SK-N-SH (cell line): Measurements from ENCODE around the gene MAT2A. TPM values are rescaled to one million over a fixed set of nuclear protein-coding genes. Genes with fewer than 3 reads are reported as not detected.
"Not testable (repeated sequence)": the region's sequence is repeated elsewhere in the genome, so short reads cannot be mapped to it uniquely, and the experiment has no call there.

Experiments used
- CTCF ChIA-PET: fragments of 300-600, 350-600 bp; formaldehyde crosslinking; extraction: SDS; loops from one replicate; lab custom pipeline; 2021; lab: Yijun Ruan, JAX
- POLR2A ChIA-PET: fragments of 350-600 bp; sonication (Branson Sonifier 250); formaldehyde crosslinking; extraction: SDS; loops from one replicate; lab custom pipeline; 2020; ENCODE audit warnings: antibody characterized with exemption, inconsistent platforms; lab: Yijun Ruan, JAX
- DNase-seq: peaks from one replicate; pipeline ENCODE4 v3.0.0; 2012
- H2AFZ ChIP-seq: fragments of 200-600 bp; sonication (generic); 2 replicates; pipeline ENCODE4 v1.8.1; 2016; ENCODE audit warnings: antibody characterized with exemption, mild to moderate bottlenecking, low read depth
- H3F3A ChIP-seq: fragments of 200-600 bp; sonication (generic); replicated peaks from 2 replicates; pipeline ENCODE3; 2016; ENCODE audit warnings: antibody characterized with exemption, mild to moderate bottlenecking; ENCODE audit not compliant: insufficient read depth
- H3K27ac ChIP-seq, 2 experiments: fragments of 200-500 bp in 1 of 2; fragments of 200-600 bp in 1 of 2; sonication (Bioruptor generic) in 1 of 2; sonication (generic), shearing (Covaris generic) in 1 of 2; 2 replicates each; pipeline versions ENCODE4 v1.5.1 to v1.6.1; 2014 to 2016; ENCODE audit warnings: low read depth in 2 of 2, inconsistent platforms in 1 of 2, low read length in 1 of 2, mild to moderate bottlenecking in 1 of 2, mixed read lengths in 1 of 2
- H3K27me3 ChIP-seq: fragments of 200-600 bp; sonication (generic), shearing (Covaris generic); 2 replicates; pipeline ENCODE4 v1.6.1; 2016; ENCODE audit warnings: mixed run types; ENCODE audit not compliant: insufficient read depth
- H3K36me3 ChIP-seq, 2 experiments: fragments of 200-500 bp in 1 of 2; fragments of 200-600 bp in 1 of 2; sonication (Bioruptor generic) in 1 of 2; sonication (generic) in 1 of 2; replicated peaks in 1 of 2; 2 replicates each; pipeline versions ENCODE3 to v1.5.1; 2014 to 2016; ENCODE audit warnings: low read length in 1 of 2, mild to moderate bottlenecking in 1 of 2; ENCODE audit not compliant: insufficient read depth in 2 of 2, control insufficient read depth in 1 of 2
- H3K4me1 ChIP-seq, 2 experiments: fragments of 200-500 bp in 1 of 2; fragments of 200-600 bp in 1 of 2; sonication (Bioruptor generic) in 1 of 2; sonication (generic), shearing (Covaris generic) in 1 of 2; 2 replicates each; pipeline versions ENCODE4 v1.5.1 to v1.6.1; 2014 to 2016; ENCODE audit warnings: low read depth in 1 of 2, low read length in 1 of 2, mixed run types in 1 of 2; ENCODE audit not compliant: insufficient read depth in 2 of 2, control insufficient read depth in 1 of 2
- H3K4me2 ChIP-seq: fragments of 200-600 bp; sonication (generic), shearing (Covaris generic); 2 replicates; pipeline ENCODE4 v1.6.1; 2017; ENCODE audit warnings: mixed run types
- H3K4me3 ChIP-seq, 2 experiments: fragments of 200-500 bp in 1 of 2; fragments of 200-600 bp in 1 of 2; sonication (Bioruptor generic) in 1 of 2; sonication (generic), shearing (Covaris generic) in 1 of 2; 2 replicates each; pipeline versions ENCODE4 v1.5.1 to v1.8.1; 2014 to 2016; ENCODE audit warnings: low read depth in 2 of 2, inconsistent platforms in 1 of 2, low read length in 1 of 2, mild to moderate bottlenecking in 1 of 2, mixed read lengths in 1 of 2, moderate library complexity in 1 of 2
- H3K79me2 ChIP-seq: fragments of 200-600 bp; sonication (generic); 2 replicates; pipeline ENCODE4 v1.8.1; 2017; ENCODE audit warnings: mild to moderate bottlenecking; ENCODE audit not compliant: insufficient read depth
- H3K9ac ChIP-seq: fragments of 200-600 bp; sonication (generic); 2 replicates; pipeline ENCODE4 v1.6.1; 2017; ENCODE audit warnings: mixed run types
- H3K9me2 ChIP-seq: fragments of 200-600 bp; sonication (generic); 2 replicates; pipeline ENCODE4 v1.6.1; 2017; ENCODE audit warnings: mixed run types
- H3K9me3 ChIP-seq: fragments of 200-600 bp; sonication (generic); 2 replicates; pipeline ENCODE4 v1.6.1; 2017; ENCODE audit warnings: mixed run types, mild to moderate bottlenecking, moderate library complexity
- H4K20me1 ChIP-seq: fragments of 200-600 bp; sonication (generic); 2 replicates; pipeline ENCODE4 v1.6.1; 2017; ENCODE audit warnings: mild to moderate bottlenecking, mixed run types; ENCODE audit not compliant: insufficient read depth
- CTCF ChIP-seq: fragments of 200-600 bp; sonication (generic); IDR thresholded peaks from 2 replicates; pipeline ENCODE4 v1.6.1; 2017; ENCODE audit warnings: antibody characterized with exemption, mild to moderate bottlenecking, moderate library complexity
- ELF1 ChIP-seq: IDR thresholded peaks from 2 replicates; pipeline ENCODE4 v1.4.0; 2012
- FOXJ3 ChIP-seq: sonication (generic); formaldehyde crosslinking; IDR thresholded peaks from 2 replicates; pipeline ENCODE4 v1.5.1; 2020; ENCODE audit warnings: mild to moderate bottlenecking, missing genetic modification reagents
- FOXM1 ChIP-seq: IDR thresholded peaks from 2 replicates; pipeline ENCODE4 v1.4.0; 2012; ENCODE audit warnings: low read depth, mild to moderate bottlenecking
- GABPA ChIP-seq: IDR thresholded peaks from 2 replicates; pipeline ENCODE4 v1.4.0; 2012; ENCODE audit warnings: low read depth, mild to moderate bottlenecking
- MXI1 ChIP-seq: IDR thresholded peaks from 2 replicates; pipeline ENCODE4 v1.6.1; 2012; ENCODE audit warnings: mild to moderate bottlenecking, low read depth, low read length, improper control_type of control experiment
- RCOR1 ChIP-seq: fragments of 150-350 bp; IDR thresholded peaks from 2 replicates; pipeline ENCODE4 v1.6.1; 2017; ENCODE audit warnings: antibody characterized with exemption, low read length
- RFX5 ChIP-seq: IDR thresholded peaks from 2 replicates; pipeline ENCODE4 v1.6.1; 2012; ENCODE audit warnings: mild to moderate bottlenecking, improper control_type of control experiment, low read length
- RXRA ChIP-seq: IDR thresholded peaks from 2 replicates; pipeline ENCODE4 v1.4.0; 2012; ENCODE audit warnings: low read depth, mild to moderate bottlenecking, borderline replicate concordance
- SIN3A ChIP-seq: IDR thresholded peaks from 2 replicates; pipeline ENCODE4 v1.6.1; 2012; ENCODE audit warnings: low read depth, mild to moderate bottlenecking, low read length, moderate library complexity, borderline replicate concordance
- SMC3 ChIP-seq: IDR thresholded peaks from 2 replicates; pipeline ENCODE4 v1.6.1; 2012; ENCODE audit warnings: low read depth, low read length, improper control_type of control experiment
- TCF12 ChIP-seq: IDR thresholded peaks from 2 replicates; pipeline ENCODE4 v1.4.0; 2012
- WGBS: methylation state at CpG from one replicate; pipeline ENCODE4 v1.1.6; 2017; ENCODE audit warnings: low lambda C conversion rate; 5-methylcytosine and 5-hydroxymethylcytosine counted together
- polyA plus RNA-seq, 3 experiments: library from polyadenylated mRNA; depleted of rRNA; stranded (reverse); fragments of >200 nt; gene quantifications; 2 replicates each; pipeline ENCODE4 v1.2.3, GENCODE V29; 2012
- TF ChIP-seq, protein P1 (sequence below): fragments of 150-350 bp; IDR thresholded peaks from 2 replicates; pipeline ENCODE4 v1.6.1; 2016; ENCODE audit warnings: mild to moderate bottlenecking, low read depth, low read length
- TF ChIP-seq, protein P2 (sequence below): IDR thresholded peaks from 2 replicates; pipeline ENCODE4 v1.6.1; 2012; ENCODE audit warnings: mild to moderate bottlenecking, low read depth, low read length, moderate library complexity

MAT2A gene
- polyA plus RNA-seq, 1 of the 3 experiments (the other 2 are of a cell fraction): 187 TPM

DNA sequence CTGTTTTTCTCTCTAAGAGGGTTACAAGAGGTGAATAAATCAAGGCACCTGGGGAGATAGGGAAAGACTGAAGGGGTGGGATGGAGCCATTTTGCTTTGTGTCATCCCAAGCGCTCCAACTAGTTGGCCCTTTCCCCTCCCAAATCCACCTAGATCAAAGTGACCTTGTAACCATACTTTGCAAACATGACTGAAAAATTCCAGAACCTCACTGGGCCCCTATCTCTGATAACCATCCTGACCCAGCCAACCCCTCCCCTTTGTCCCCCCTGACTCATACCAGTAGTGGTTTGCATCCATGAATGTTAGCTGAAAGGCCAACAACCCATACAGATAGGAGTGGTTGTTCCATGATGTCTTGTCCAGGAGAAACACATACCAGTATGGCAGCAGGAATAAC lies 19.2 kb downstream of the MAT2A start:
- Histone ChIP-seq H3K36me3 (peaks cover 6 to 33% of the 10 kb centered on the region in 2 experiments), H3K4me1 (no peaks in the 10 kb centered on the region; a peak in 2 of 4 replicates), H3K9me2 (no peaks in the 10 kb centered on the region)
- no peak for TF ChIP-seq ELF1
- TF ChIP-seq TCF12: no peak
- TF ChIP-seq RFX5: no peak
- TF ChIP-seq, protein P1, sequence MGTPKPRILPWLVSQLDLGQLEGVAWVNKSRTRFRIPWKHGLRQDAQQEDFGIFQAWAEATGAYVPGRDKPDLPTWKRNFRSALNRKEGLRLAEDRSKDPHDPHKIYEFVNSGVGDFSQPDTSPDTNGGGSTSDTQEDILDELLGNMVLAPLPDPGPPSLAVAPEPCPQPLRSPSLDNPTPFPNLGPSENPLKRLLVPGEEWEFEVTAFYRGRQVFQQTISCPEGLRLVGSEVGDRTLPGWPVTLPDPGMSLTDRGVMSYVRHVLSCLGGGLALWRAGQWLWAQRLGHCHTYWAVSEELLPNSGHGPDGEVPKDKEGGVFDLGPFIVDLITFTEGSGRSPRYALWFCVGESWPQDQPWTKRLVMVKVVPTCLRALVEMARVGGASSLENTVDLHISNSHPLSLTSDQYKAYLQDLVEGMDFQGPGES: no peak
- no peak for TF ChIP-seq FOXM1
- TF ChIP-seq GABPA: no peak
- TF ChIP-seq, all 33 proteins: peak for 0
- Histone ChIP-seq H3K4me3 (no peak overlapping the region), H3K9ac (no peak overlapping the region), H3K4me2 (no peak overlapping the region), H3F3A (peaks cover 4% of the 10 kb centered on the region), H4K20me1 (no peaks in the 10 kb centered on the region), H3K27me3 (no peaks in the 10 kb centered on the region), H3K79me2 (peaks cover 42% of the 10 kb centered on the region), H3K9me3 (no peaks in the 10 kb centered on the region), H3K27ac (no peak overlapping the region), H2AFZ (no peak overlapping the region)
- DNase-seq: no peak
- ChIA-PET CTCF (interaction anchor here (16.6 kb wide), 1 partner anchor 136 kb away, joined by 364 read pairs; the partner anchor contains the start of gene SH2D6), POLR2A (no interaction called here)
- WGBS: 100% methylated on average over 1 of the region's 1 CpG

- H3K79me2 ChIP-seq: peaks cover 42% of the 10 kb centered on the region
- peaks cover 6 to 25% of the 10 kb centered on the region in 2 experiments for H3K36me3 ChIP-seq
- not testable (repeated sequence) for H3F3A ChIP-seq, H4K20me1 ChIP-seq, H3K9me3 ChIP-seq, H3K4me1 ChIP-seq, DNase-seq, H3K27me3 ChIP-seq, H3K9me2 ChIP-seq, H3K27ac ChIP-seq
- ChIA-PET POLR2A (interaction anchor here (1.0 to 2.3 kb wide), 7 partner anchors 8 to 142 kb away, joined by 4 to 19 read pairs (median 5); partner anchors contain the start of genes C2orf68, MAT2A and SH2D6), CTCF (interaction anchor here (0.7 to 16.6 kb wide), 7 partner anchors 8 to 260 kb away, joined by 3 to 364 read pairs (median 5); partner anchors contain the start of genes MAT2A and SH2D6)
- peak overlapping the region; percentile 100; the same call in 1 of the 2 replicates for H2AFZ ChIP-seq
- peak overlapping the region; percentile 80 for H3K4me2 ChIP-seq
- WGBS: 66% methylated on average over 12 of the region's 12 CpGs
- H3K4me3 ChIP-seq: peak overlapping the region; percentile 65 to 97
- H3K9ac ChIP-seq: peak overlapping the region; percentile 86
Observed at GRCh38 chr2:85560403-85560726, 21.4 kb downstream of the MAT2A start.

- H3K27ac ChIP-seq: peak overlapping the region in 1 of 2 experiments; percentile 40; a peak in 3 of 4 replicates
- ChIA-PET POLR2A (interaction anchor here (1.0 to 2.3 kb wide), 9 partner anchors 9 to 142 kb away, joined by 4 to 19 read pairs (median 5); partner anchors contain the start of genes C2orf68, MAT2A and SH2D6), CTCF (interaction anchor here (0.7 to 16.6 kb wide), 7 partner anchors 9 to 261 kb away, joined by 3 to 364 read pairs (median 5); partner anchors contain the start of genes MAT2A and SH2D6)
- TF ChIP-seq SIN3A: no peak
- no peak for TF ChIP-seq RCOR1
- TF ChIP-seq RXRA: no peak
- TF ChIP-seq, protein P2, sequence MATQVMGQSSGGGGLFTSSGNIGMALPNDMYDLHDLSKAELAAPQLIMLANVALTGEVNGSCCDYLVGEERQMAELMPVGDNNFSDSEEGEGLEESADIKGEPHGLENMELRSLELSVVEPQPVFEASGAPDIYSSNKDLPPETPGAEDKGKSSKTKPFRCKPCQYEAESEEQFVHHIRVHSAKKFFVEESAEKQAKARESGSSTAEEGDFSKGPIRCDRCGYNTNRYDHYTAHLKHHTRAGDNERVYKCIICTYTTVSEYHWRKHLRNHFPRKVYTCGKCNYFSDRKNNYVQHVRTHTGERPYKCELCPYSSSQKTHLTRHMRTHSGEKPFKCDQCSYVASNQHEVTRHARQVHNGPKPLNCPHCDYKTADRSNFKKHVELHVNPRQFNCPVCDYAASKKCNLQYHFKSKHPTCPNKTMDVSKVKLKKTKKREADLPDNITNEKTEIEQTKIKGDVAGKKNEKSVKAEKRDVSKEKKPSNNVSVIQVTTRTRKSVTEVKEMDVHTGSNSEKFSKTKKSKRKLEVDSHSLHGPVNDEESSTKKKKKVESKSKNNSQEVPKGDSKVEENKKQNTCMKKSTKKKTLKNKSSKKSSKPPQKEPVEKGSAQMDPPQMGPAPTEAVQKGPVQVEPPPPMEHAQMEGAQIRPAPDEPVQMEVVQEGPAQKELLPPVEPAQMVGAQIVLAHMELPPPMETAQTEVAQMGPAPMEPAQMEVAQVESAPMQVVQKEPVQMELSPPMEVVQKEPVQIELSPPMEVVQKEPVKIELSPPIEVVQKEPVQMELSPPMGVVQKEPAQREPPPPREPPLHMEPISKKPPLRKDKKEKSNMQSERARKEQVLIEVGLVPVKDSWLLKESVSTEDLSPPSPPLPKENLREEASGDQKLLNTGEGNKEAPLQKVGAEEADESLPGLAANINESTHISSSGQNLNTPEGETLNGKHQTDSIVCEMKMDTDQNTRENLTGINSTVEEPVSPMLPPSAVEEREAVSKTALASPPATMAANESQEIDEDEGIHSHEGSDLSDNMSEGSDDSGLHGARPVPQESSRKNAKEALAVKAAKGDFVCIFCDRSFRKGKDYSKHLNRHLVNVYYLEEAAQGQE: no peak
- no peak for TF ChIP-seq GABPA
- no peak for TF ChIP-seq SMC3
- no peak; the same call in 1 of the 2 replicates for TF ChIP-seq MXI1
- no peak for TF ChIP-seq FOXJ3
- TF ChIP-seq CTCF: no peak
- TF ChIP-seq ELF1: no peak
- TF ChIP-seq TCF12: no peak
- peak overlapping the region; percentile 100 for H2AFZ ChIP-seq
- peaks cover 4% of the 10 kb centered on the region for H3F3A ChIP-seq
- no peaks in the 10 kb centered on the region; a peak in 2 of 4 replicates for H3K4me1 ChIP-seq
- peaks cover 6 to 21% of the 10 kb centered on the region in 2 experiments for H3K36me3 ChIP-seq
- 8% methylated on average over 14 of the region's 14 CpGs for WGBS
- DNase-seq: no peak
- no peaks in the 10 kb centered on the region for H3K27me3 ChIP-seq
- H3K4me3 ChIP-seq: peak overlapping the region; percentile 65 to 97
- H3K9me3 ChIP-seq: no peaks in the 10 kb centered on the region
- H3K79me2 ChIP-seq: peaks cover 42% of the 10 kb centered on the region
- no peaks in the 10 kb centered on the region for H4K20me1 ChIP-seq
- no peaks in the 10 kb centered on the region for H3K9me2 ChIP-seq
- H3K4me2 ChIP-seq: peak overlapping the region; percentile 80
- peak overlapping the region; percentile 86 for H3K9ac ChIP-seq
Observed at GRCh38 chr2:85560812-85561279, 21.9 kb downstream of the MAT2A start.
